ENCODE results near the gene TRIM13.
"Not testable (repeated sequence)": the region's sequence is repeated elsewhere in the genome, so short reads cannot be mapped to it uniquely, and the experiment has no call there.

TRIM13 gene, protein sequence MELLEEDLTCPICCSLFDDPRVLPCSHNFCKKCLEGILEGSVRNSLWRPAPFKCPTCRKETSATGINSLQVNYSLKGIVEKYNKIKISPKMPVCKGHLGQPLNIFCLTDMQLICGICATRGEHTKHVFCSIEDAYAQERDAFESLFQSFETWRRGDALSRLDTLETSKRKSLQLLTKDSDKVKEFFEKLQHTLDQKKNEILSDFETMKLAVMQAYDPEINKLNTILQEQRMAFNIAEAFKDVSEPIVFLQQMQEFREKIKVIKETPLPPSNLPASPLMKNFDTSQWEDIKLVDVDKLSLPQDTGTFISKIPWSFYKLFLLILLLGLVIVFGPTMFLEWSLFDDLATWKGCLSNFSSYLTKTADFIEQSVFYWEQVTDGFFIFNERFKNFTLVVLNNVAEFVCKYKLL

DNA sequence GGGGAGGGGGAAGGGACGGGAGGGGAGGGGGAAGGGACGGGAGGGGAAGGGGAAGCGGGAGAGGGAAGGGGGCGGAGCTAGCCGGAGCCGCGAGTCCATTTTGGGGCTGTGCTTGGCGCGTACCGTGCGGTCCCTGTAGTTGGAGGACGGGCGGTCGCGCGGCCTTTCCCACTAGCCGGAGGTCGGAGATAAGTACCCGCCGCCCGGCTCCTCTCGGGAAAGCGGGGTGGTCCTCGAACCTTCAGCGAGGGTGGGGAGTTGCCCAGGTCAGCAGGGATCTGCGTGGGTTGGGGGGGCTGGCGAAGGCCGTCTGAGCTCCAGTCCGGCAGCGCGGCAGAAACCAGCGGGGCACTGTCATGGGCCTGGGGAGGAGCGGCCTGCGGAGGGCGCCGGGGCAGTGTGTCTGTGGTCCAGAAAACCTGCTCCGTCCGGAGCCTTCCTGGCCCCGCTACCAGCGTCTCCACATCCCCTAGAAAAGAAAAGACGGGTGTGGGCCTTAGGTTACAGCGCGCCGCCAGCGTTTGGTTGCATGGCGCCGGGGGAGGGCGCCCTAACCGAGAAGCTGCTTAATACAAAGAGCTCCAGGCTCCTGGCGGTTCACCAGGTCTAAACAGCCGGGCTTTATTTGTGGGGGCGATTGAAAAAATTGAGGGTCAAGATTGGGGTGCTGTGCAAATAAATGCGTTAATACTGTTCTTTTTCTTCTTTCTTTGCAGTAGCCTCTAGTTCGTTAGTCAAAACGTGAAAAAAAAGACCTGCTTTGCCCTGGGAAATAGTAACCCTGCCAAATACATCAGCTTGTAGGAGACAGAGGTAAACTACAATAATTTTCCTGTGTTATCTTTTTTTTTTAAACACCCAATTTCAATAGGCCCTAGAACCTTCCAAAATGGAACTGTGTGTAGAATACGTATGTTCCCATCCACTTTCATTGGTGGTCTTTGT, at the start of gene TRIM13:
TSS of gene TRIM13 (plus strand) at position 92 of the 945 bp plus-strand sequence. CDS start 14,899 bp downstream, outside the sequence.
- DNase-seq (ENCODE audit: low read depth) = peak; percentile 88

DNA sequence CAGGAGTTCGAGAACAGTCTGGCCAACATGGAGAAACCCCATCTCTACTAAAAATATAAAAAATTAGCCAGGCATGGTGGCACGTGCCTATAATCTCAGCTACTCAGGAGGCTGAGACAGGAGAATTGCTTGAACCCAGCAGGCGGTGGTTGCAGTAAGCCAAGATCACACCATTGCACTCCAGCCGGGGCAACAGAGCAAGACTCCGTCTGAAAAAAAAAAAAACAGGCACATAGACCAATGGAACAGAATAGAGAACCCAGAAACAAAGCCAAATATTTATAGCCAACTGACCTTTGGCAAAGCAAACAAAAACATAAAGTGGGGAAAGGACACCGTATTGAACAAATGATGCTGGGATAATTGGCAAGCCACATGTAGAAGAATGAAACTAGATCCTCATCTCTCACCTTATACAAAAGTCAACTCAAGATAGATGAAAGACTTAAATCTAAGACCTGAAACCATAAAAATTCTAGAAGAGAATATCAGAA, 48.0 kb upstream of the TRIM13 start:
- DNase-seq (ENCODE audit: low read depth) = not testable (repeated sequence)

GRCh38 chr13:49951754-49952535, 44.9 kb upstream of the TRIM13 start:
- no peak for DNase-seq (ENCODE audit: low read depth)

GRCh38 chr13:49953560-49953959, 43.3 kb upstream of the TRIM13 start:
- DNase-seq (ENCODE audit: low read depth) = no peak

GRCh38 chr13:49954674-49955455, 42.0 kb upstream of the TRIM13 start:
- DNase-seq (ENCODE audit: low read depth) = no peak

DNA sequence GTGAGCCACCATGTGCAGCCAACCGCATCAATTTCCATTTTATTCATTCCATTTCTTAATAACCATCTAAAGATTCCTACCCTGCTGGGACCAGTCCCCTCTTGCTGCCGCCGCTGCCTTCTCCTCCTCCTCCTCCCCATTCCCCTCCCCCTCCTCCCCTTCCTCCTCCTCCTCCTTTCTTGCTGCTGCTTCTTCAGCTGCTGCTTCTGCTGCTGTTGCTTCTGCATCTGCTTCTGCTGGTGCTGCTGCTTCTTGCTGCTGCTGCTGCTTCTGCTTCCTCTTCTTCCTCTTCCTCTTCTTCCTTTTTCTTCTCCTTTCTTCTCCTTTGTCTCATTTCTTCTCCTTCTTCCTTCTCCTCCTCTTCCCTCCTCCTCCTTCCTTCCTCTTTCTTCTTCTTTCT, 40.7 kb upstream of the TRIM13 start:
- DNase-seq (ENCODE audit: low read depth) = no peak

GRCh38 chr13:49958321-49958720, 38.5 kb upstream of the TRIM13 start:
- peak; percentile 80 for DNase-seq (ENCODE audit: low read depth)

DNA sequence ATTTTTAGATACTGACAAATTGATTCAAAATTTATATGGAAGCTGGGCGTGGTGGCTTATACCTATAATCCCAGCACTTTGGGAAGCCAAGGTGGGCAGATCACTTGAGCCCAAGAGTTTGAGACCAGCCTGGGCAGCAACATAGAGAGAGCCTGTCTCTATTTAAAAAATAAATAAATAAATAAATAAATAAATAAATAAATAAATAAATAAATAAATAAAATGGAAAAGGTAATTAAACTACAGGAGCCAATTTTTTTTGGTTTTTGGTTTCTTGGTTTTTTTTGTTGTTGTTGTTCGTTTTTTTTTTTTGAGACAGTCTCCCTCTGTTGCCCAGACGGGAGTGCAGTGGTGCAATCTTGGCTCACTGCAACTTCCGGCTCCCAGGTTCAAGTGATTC, 29.4 kb upstream of the TRIM13 start:
- no peak for DNase-seq (ENCODE audit: low read depth)

GRCh38 chr13:49972709-49973108, 24.1 kb upstream of the TRIM13 start:
- no peak for DNase-seq (ENCODE audit: low read depth)

GRCh38 chr13:49975826-49976225, 21.0 kb upstream of the TRIM13 start:
- DNase-seq (ENCODE audit: low read depth) = no peak

- peak; percentile 68 for DNase-seq (ENCODE audit: low read depth)
Observed at GRCh38 chr13:49976314-49977258, 20.3 kb upstream of the TRIM13 start.

DNA sequence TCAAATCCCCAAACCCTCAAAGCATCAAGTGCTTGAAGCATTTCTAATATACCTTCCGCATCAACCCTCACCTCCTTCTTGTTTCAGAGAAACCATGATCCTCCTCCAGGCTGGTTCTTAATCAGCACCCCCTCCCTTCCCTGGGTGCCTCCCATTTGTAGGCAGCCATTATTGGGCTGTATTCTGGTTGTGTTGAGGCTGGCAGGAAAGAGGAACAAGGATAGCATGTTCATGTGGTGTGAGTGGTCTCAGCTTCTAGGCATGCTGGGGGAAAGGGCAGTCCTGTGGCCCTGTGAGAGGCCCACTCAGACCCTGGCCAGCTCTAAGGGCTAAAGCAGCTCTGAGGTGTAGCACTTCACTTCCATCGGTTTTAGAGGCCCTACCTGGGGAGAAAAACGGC, 18.9 kb upstream of the TRIM13 start:
- no peak for DNase-seq (ENCODE audit: low read depth)

DNA sequence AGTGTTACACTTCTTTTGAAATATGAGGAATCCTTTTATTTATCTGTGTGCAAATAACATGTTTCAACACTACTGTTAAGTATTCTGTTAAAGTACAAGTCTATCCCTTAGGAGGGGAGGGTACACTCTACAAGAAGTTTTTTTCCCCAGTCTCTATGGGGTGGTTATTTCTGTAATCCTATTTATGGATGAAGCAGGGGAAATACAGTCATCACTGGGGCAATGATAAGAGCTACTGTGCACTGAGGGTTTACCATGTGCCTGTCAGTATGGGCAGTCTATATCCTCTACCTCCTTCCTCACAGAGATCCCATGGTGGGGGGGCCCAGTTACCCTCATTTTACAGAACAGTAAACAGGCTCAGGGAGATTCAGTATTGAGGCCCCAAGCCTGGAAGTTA, 16.6 kb upstream of the TRIM13 start:
- DNase-seq (ENCODE audit: low read depth) = no peak

DNA sequence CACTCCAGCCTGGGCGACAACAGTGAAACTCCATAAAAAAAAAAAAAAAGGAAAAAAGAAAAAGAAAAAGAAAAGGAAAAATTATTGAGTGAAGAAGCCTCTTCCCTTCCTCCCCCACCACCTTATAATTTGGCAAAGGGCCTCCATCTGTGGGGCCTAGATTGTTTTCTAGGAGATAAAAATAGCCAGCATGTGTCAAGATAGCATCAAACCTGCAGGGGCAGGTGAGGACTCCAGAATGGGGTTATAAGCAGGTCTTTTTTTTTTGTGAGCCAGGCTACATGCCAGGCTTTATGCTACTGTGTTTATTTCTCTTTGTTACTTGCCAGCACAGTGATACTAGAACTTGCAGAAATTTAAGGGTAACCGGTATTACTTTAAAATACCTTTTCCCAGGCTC, 11.7 kb upstream of the TRIM13 start:
- DNase-seq (ENCODE audit: low read depth) = no peak

DNA sequence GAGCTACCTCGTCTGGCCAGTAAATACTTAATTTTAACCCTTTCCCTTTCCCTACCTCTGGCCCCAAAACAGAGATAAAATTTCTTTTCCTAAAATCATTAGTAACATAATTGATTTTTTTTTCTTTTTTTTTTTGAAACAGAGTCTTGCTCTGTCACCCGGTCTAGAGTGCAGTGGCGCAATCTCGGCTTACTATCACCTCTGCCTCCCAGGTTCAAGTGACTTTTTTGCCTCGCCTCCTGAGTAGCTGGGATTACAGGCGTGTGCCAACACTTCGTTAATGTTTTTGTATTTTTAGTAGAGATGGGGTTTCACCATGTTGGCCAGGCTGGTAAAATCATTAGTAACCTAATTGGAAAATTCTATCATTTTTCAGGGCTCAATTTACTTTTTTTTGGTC, 10.4 kb upstream of the TRIM13 start:
- no peak for DNase-seq (ENCODE audit: low read depth)

- not testable (repeated sequence) for DNase-seq (ENCODE audit: low read depth)
Observed at GRCh38 chr13:49990612-49991011, 6.2 kb upstream of the TRIM13 start.

GRCh38 chr13:49993111-49993510, 3.7 kb upstream of the TRIM13 start:
- DNase-seq (ENCODE audit: low read depth) = no peak

DNA sequence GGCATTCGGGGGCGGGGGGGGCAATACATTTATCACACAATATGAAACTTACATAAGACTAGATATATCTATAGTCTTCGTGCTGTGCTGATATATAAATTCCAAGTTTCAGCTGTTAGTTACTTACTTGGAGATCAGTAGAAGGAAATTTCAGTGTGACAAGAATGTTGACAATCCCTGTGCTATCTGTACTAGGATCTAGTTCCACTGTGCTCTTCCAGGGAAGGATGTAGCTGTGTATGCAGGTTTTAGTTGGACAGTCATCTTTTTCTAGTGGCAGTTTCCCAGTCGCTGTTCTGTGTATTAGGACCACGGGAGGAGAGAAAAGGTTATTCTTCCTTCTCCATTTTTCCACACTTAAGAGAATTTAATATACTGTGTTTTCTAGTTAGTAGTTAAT, 3.2 kb upstream of the TRIM13 start:
- DNase-seq (ENCODE audit: low read depth) = no peak

- peak; percentile 49 for DNase-seq (ENCODE audit: low read depth)
Observed at GRCh38 chr13:49995625-49996101, 1.2 kb upstream of the TRIM13 start.
